Gastrocnemius medialis (tissue), 4 donors: Measurements from ENCODE around the gene KLHL29. TPM values are rescaled to one million over a fixed set of nuclear protein-coding genes. Genes with fewer than 3 reads are reported as not detected.

Experiments
- ATAC-seq, 2 donors: fragments of 150-250 bp; one replicate each; pipeline ENCODE4 v1.9.1; 2016
- DNase-seq, 2 donors: peaks; one replicate each; pipeline ENCODE4 v3.0.0-alpha.2; 2019
- H3K27ac ChIP-seq, 4 donors: fragments of 200-600 bp; sonication (generic); 1 replicate in 1 of 4; 2 replicates in 3 of 4; pipeline ENCODE4 v1.5.1; 2016 to 2018; ENCODE audit warnings: mild to moderate bottlenecking in 2 of 4, moderate library complexity in 1 of 4
- H3K27me3 ChIP-seq, 3 donors: fragments of 200-600 bp; sonication (generic) in 2 of 3; 1 replicate in 1 of 3; 2 replicates in 2 of 3; pipeline versions ENCODE4 v1.5.1 to v1.6.0; 2016 to 2019; ENCODE audit warnings: mild to moderate bottlenecking in 1 of 3, moderate library complexity in 1 of 3
- H3K36me3 ChIP-seq, 2 donors: fragments of 200-600 bp; sonication (generic) in 1 of 2; one replicate each; pipeline ENCODE4 v1.5.1; 2017 to 2018
- H3K4me1 ChIP-seq, 2 donors: fragments of 200-600 bp; sonication (generic) in 1 of 2; one replicate each; pipeline ENCODE4 v1.5.1; 2016 to 2017; ENCODE audit warnings: mild to moderate bottlenecking in 2 of 2
- H3K4me3 ChIP-seq, 4 donors: fragments of 200-600 bp; sonication (generic) in 3 of 4; 1 replicate in 1 of 4; 2 replicates in 3 of 4; pipeline ENCODE4 v1.5.1; 2016 to 2019; ENCODE audit warnings: mild to moderate bottlenecking in 2 of 4
- H3K9me3 ChIP-seq, 3 donors: fragments of 200-600 bp; sonication (generic) in 2 of 3; 1 replicate in 1 of 3; 2 replicates in 2 of 3; pipeline ENCODE4 v1.5.1; 2016 to 2019
- POLR2A ChIP-seq, 2 donors: fragments of 450-650 bp; IDR thresholded peaks; one replicate each; pipeline ENCODE4 v1.6.1; 2017; ENCODE audit warnings: antibody characterized with exemption in 2 of 2, mild to moderate bottlenecking in 2 of 2, moderate library complexity in 2 of 2
- in situ Hi-C, 4 donors: fragments of 200-750 bp; cut with MboI; loops; one replicate each; pipeline versions ENCODE4 v1.15.0 to v1.8.0; 2017; ENCODE audit warnings: low sequenced_read_pairs in 4 of 4
- intact Hi-C: fragments of 100-400 bp; cut with DNase I; formaldehyde crosslinking; loops from one replicate; pipeline ENCODE4 v1.15.1; 2023; ENCODE audit warnings: low total_unique reads
- total RNA-seq, 4 donors: library from RNA; depleted of rRNA; stranded (reverse); fragments of >200 nt; gene quantifications; one replicate each; pipeline versions ENCODE4 v1.1.0 to v1.2.3, GENCODE V29; 2016
- TF ChIP-seq, protein P1 (sequence below), 5 experiments: fragments of 450-650 bp in 3 of 5; fragments of 200-600 bp in 2 of 5; sonication (generic) in 2 of 5; IDR thresholded peaks in 4 of 5; conservative IDR thresholded peaks in 1 of 5; 1 replicate in 4 of 5; 2 replicates in 1 of 5; pipeline ENCODE4 v1.5.1; 2016 to 2019; ENCODE audit warnings: antibody characterized with exemption in 5 of 5, mild to moderate bottlenecking in 3 of 5, moderate library complexity in 3 of 5

Gene KLHL29
- total RNA-seq, 4 donors from 2014 or later = 4.3 to 24.9 (median 8.7) TPM

DNA sequence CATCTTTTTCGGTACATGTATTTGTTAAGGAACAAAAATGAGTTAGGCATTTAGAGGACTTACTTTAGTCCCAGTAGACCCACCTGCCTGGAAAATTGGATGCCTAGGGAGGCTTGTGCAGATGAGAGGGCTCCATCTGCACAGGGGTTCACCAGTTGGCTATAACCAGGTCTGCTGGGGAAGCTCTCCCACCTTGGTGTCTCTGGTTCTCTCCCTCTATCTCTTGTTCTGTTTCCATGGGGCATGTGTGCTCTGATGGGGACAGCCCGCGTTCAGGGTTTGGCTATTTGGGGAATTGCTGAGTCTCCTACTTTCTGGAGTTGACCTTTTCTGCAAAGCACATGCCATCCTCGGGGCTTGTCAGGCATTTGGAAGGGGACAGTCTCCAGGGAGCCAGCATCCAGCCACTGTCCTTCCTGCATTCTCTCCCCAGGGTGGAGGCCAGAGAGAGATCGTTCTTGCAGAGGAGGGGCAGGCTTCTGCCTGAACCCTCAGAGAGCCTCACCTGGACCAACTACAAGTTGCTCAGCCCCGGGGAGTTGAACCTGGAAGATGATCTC lies 157.3 kb downstream of the KLHL29 start:
- in situ Hi-C loops (no loop called here), intact Hi-C loops (no loop called here)
- H3K9me3 ChIP-seq = no peaks in the 10 kb centered on the region
- TF ChIP-seq, protein P1, sequence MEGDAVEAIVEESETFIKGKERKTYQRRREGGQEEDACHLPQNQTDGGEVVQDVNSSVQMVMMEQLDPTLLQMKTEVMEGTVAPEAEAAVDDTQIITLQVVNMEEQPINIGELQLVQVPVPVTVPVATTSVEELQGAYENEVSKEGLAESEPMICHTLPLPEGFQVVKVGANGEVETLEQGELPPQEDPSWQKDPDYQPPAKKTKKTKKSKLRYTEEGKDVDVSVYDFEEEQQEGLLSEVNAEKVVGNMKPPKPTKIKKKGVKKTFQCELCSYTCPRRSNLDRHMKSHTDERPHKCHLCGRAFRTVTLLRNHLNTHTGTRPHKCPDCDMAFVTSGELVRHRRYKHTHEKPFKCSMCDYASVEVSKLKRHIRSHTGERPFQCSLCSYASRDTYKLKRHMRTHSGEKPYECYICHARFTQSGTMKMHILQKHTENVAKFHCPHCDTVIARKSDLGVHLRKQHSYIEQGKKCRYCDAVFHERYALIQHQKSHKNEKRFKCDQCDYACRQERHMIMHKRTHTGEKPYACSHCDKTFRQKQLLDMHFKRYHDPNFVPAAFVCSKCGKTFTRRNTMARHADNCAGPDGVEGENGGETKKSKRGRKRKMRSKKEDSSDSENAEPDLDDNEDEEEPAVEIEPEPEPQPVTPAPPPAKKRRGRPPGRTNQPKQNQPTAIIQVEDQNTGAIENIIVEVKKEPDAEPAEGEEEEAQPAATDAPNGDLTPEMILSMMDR (IDR thresholded peaks at IDR 0.05 in 4 of 5, conservative IDR thresholded peaks at IDR 0.05 in 1 of 5) = no peak
- no peak for TF ChIP-seq POLR2A (IDR thresholded peaks at IDR 0.05)
- peaks cover 26 to 28% of the 10 kb centered on the region in 2 donors for H3K4me1 ChIP-seq
- no peaks in the 10 kb centered on the region for H3K27me3 ChIP-seq
- ATAC-seq (peak; percentile 21 to 60), DNase-seq (peak in 1 of 2 donors; percentile 52)
- no peak overlapping the region for H3K4me3 ChIP-seq
- H3K36me3 ChIP-seq = no peaks in the 10 kb centered on the region
- peak overlapping the region in 3 of 4 donors; percentile 47 to 64 (median 58) for H3K27ac ChIP-seq

DNA sequence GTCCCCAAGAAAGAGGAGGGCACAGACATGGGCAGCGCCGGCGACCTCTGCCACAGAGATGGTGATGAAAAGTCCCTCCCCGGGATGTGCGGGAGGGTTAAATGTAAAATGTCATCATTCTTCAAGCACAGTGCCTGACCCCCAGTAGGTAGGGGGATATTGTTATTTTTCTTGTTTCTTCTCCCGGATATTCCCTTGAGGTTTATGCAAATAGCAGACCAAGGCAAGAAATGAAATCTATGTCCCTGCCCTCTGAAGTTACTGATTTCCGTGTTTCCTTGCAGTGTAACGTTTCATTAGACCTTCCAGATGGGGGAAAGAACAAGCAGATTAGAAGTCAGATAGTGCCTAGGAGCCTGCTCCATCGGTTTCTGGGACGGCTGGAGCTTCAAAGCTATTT lies 158.3 kb downstream of the KLHL29 start:
- H3K27me3 ChIP-seq = no peaks in the 10 kb centered on the region

DNA sequence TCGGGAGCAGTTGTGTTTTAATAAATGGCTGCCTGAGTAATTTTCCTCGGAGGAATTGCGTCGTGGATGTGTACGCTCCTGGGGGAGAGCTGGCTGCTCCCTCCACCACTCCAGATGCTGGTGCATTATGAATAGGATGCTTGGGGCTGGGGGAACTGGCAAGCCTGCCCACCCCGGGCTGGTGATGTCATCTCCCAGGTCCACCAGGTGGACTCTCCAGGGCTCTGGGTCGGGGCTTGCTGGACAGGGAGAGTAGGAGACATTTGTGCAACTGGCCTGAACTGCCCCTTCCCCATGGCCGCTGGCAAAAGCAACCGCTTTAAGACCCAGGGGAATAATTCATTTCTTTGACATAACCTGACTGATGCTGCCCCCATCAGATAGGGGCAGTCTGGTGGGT lies 158.7 kb downstream of the KLHL29 start:
- Histone ChIP-seq H3K9me3 (no peaks in the 10 kb centered on the region), H3K4me3 (no peak overlapping the region), H3K4me1 (peaks cover 26 to 28% of the 10 kb centered on the region in 2 donors), H3K27me3 (no peaks in the 10 kb centered on the region), H3K36me3 (no peaks in the 10 kb centered on the region), H3K27ac (no peak overlapping the region)
- in situ Hi-C loops (no loop called here), intact Hi-C loops (no loop called here)
- DNase-seq (no peak), ATAC-seq (no peak)
- no peak for TF ChIP-seq POLR2A (IDR thresholded peaks at IDR 0.05)
- TF ChIP-seq, protein P1 (IDR thresholded peaks at IDR 0.05 in 4 of 5, conservative IDR thresholded peaks at IDR 0.05 in 1 of 5) = no peak

More for the DNA sequence above, 158.3 kb downstream of the KLHL29 start:
- DNase-seq (no peak), ATAC-seq (no peak)
- intact Hi-C loops = no loop called here
- no peaks in the 10 kb centered on the region for H3K9me3 ChIP-seq
- in situ Hi-C loops = no loop called here
- TF ChIP-seq POLR2A (IDR thresholded peaks at IDR 0.05) = no peak
- TF ChIP-seq, protein P1 (IDR thresholded peaks at IDR 0.05 in 4 of 5, conservative IDR thresholded peaks at IDR 0.05 in 1 of 5) = no peak
- H3K27ac ChIP-seq = no peak overlapping the region
- no peak overlapping the region for H3K4me3 ChIP-seq
- peaks cover 26 to 28% of the 10 kb centered on the region in 2 donors for H3K4me1 ChIP-seq
- no peaks in the 10 kb centered on the region for H3K36me3 ChIP-seq

DNA sequence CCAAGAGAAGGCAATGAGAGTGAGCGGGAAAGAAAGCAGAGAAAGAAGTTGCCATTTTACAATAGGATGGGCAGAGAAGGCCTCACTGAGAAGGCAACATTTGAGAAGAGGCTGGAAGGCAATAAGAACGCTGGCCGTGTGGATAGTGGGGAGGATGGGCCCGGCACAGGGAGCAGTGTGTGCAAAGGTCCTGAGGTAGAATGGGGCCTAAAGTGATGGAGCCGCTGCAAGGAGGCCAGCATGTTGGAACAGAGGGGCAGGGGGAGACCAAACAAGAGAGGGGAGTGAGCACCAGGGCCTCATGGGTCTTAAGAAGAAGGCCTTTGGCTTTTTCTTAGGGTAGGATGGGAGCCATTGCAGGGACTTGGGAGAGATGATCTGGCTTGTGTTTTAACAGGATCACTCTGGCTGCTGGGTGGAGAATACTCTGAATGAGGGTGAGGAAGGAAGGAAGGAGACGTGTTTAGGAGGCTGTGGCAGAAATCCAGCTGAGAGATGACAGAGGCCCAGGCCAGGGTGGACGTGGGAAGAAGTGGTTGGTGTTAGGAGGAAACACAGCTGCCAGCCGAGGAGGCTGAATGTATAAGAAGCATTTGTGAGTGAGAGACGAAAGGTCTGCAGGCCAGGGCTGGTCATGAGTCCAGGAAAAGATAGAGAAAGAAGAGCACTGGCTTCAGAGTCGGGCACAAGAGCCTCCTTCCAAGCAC lies 159.8 kb downstream of the KLHL29 start:
- TF ChIP-seq, protein P1 (IDR thresholded peaks at IDR 0.05 in 4 of 5, conservative IDR thresholded peaks at IDR 0.05 in 1 of 5) = no peak
- no peak for TF ChIP-seq POLR2A (IDR thresholded peaks at IDR 0.05)
- Histone ChIP-seq H3K27me3 (no peaks in the 10 kb centered on the region), H3K9me3 (no peaks in the 10 kb centered on the region), H3K4me1 (peaks cover 26 to 33% of the 10 kb centered on the region in 2 donors), H3K4me3 (no peak overlapping the region), H3K36me3 (no peaks in the 10 kb centered on the region), H3K27ac (no peak overlapping the region)
- intact Hi-C loops (no loop called here), in situ Hi-C loops (no loop called here)
- ATAC-seq = no peak
- no peak for DNase-seq
